DND-41 (cell line): ENCODE data around the gene HS2ST1.

Experiments used
- CTCF ChIP-seq: IDR thresholded peaks from 2 replicates; pipeline ENCODE4 v1.5.1; 2012; ENCODE audit warnings: borderline replicate concordance, low read length, moderate library complexity, mild to moderate bottlenecking; ENCODE audit not compliant: poor library complexity, severe bottlenecking; ENCODE audit errors: extremely low read depth
- EZH2 ChIP-seq: IDR thresholded peaks from 3 replicates; pipeline ENCODE4 v1.6.1; 2012; ENCODE audit warnings: borderline replicate concordance, low read depth, mild to moderate bottlenecking, moderate library complexity, low read length, inconsistent platforms; ENCODE audit not compliant: severe bottlenecking

GRCh38 chr1:86872086-86872485 lies 42.3 kb upstream of the HS2ST1 start:
- TF ChIP-seq CTCF (no peak), EZH2 (no peak)
